GM12873 (cell line): Measurements from ENCODE around the gene USP6NL.
A peak's percentile ranks its signal among the peaks of the same experiment; 100 is the strongest.

ENCODE experiments used
- CTCF ChIP-seq: IDR thresholded peaks from 2 replicates; pipeline ENCODE4 v1.5.1; 2012; ENCODE audit warnings: low read depth, mild to moderate bottlenecking, moderate library complexity, low read length, control low read depth; ENCODE audit not compliant: insufficient read depth; ENCODE audit errors: missing control alignments

Gene USP6NL

DNA sequence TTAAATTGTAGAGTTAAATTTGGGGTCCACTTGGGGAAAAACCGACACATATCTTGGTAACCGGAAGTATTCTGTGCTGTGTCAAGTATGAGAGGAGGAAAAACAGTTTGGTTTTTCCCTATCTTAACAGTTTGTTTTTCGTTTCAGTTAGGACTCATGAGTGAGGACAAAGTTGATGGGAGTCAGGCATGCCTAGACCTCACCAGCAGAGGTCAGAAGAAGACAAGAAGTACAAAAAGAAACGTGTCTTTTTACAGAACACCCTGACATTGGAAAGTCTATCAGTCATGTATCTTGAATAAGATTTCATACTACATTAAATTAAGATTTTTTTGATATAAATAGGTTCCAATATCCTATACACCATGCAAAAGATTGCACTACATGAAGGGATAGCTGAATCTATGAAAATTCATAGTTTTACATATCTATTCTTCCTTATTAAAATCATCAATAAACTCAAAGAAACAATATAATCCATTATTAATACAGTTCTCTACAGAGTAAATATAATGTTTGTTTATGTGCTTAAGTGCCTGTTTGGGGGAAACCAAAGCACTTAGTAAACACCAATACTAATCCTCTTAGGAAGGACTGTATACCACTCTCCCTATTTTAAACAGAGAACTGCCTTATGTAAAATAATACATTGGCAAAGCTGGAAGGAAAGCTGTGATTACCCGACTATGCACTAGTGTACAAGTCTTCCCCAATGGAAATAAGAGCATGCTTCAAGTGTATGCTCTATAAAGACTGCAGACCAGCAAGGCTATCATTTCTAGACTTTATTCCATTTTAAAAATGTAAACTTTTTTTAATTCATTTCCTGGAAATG lies 95.6 kb downstream of the USP6NL start:
- peak; percentile 83 for TF ChIP-seq CTCF

DNA sequence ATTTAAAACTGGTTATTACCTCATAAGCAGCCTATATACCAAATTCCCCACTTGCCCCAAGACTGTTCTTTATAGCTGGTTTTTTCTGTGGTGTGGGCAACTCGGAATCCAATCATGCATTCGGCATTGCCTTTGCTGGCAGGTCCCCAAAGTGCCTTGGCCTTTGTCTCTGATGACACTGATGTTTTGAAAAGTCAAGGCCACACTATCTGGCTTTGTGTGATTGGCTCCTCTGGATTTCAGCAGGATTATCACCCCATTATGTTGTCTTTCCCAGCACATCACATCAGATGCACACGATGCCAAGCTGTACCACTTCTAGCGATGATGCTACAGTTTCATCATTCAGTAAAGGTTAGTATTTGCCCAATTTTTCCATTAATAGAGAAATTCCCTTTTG lies 97.7 kb downstream of the USP6NL start:
- TF ChIP-seq CTCF = no peak

- no peak for TF ChIP-seq CTCF
Observed at GRCh38 chr10:11512596-11512995, 98.9 kb downstream of the USP6NL start.

- TF ChIP-seq CTCF = no peak
Observed at GRCh38 chr10:11511321-11511720, 100.1 kb downstream of the USP6NL start.

- no peak for TF ChIP-seq CTCF
Observed at GRCh38 chr10:11510736-11511135, 100.7 kb downstream of the USP6NL start.

DNA sequence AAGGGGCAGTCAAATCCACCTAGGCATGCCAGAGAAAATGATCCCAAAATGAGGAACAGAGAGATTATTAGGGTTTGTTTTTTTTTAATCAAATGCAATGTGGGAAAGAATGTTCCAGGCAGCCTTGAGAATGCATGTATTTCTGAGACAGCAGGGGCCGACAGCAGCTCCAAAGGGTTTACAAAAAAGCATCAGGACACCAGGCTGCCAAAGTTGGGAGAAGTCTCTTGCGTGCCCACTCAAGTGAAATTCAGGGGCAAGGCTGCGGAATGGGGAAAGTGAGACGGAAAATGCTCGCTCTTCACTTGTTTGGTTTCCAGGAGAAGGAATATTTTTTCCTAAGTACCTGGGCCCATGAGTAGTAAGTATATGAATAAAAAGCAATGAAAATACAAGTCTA lies 101.2 kb downstream of the USP6NL start:
- TF ChIP-seq CTCF = no peak

DNA sequence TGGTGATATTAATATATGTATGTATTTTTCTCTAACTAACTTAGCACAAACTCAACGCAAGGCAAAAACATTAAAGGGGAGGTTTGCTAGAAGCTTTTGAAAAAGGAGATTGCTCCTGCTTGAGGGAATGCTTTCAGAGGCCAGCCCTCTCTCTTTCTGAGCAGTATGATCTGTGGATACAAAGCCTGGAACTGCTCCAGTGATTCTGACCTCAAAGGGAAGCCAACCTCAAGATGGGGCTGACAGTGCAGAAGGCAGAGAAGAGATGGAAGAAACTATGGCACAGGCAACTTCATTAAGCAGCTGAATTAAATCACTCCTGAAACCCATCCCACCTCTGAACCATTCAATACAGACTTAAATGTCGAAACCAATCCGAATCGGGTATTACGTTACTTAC lies 102.4 kb downstream of the USP6NL start:
- TF ChIP-seq CTCF = no peak
